ENCODE data around the gene TRIM22. TPM values are rescaled to one million over a fixed set of nuclear protein-coding genes. Genes with fewer than 3 reads are reported as not detected.
"Not testable (repeated sequence)": the region's sequence is repeated elsewhere in the genome, so short reads cannot be mapped to it uniquely, and the experiment has no call there.

TRIM22 gene
- polyA plus RNA-seq, 3 donors = 7.0 to 9.9 (median 7.3) TPM

- no peak for DNase-seq (ENCODE audit: low read depth in 3 of 3, low spot score in 2 of 3)
These were observed 1.1 kb downstream of the TRIM22 start for GRCh38 chr11:5690736-5691135.

GRCh38 chr11:5691238-5691963, 1.8 kb downstream of the TRIM22 start:
- not testable (repeated sequence) for DNase-seq (ENCODE audit: low read depth in 3 of 3, low spot score in 2 of 3)

DNA sequence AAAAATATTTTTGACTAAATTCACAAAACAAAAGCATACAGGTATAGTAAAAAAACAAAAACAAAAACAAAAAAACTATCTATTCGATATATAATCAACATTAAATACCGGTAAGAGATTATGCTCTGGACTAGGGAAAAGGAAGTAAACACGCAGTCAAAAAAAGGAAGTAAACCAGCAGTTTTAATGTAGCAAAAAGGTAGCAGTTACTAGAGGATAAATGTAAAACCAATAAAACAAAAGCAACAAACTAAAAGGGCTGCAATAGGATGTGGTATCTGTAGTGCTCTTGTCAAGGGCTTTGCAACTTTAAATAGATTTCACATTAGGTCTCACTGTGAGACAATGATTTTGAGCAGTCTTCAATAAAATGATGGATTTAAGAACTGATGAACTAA, 2.4 kb downstream of the TRIM22 start:
- DNase-seq (ENCODE audit: low read depth in 3 of 3, low spot score in 2 of 3) = no peak

DNA sequence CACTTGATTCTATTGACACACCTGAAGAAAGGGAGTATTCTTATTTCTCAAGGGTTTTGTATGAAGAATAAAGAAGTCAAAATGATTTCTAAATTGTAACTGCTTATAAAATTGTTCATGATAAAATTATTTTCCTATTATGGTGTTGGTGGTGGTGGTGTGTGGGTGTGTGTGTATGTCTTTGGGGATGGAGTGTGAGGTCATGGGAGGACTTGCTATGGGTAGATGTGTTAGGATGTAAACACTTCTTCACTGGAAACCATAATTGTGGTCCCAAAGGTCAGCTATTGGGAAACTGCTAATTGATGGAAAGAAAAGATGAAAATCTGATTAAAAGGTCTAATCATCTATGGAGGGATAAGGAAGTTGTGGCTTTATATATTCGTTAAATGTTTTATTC, 5.1 kb downstream of the TRIM22 start:
- no peak for DNase-seq (ENCODE audit: low read depth in 3 of 3, low spot score in 2 of 3)

GRCh38 chr11:5695580-5695979, 6.0 kb downstream of the TRIM22 start:
- no peak for DNase-seq (ENCODE audit: low read depth in 3 of 3, low spot score in 2 of 3)

GRCh38 chr11:5696210-5696609, 6.6 kb downstream of the TRIM22 start:
- DNase-seq (ENCODE audit: low read depth in 3 of 3, low spot score in 2 of 3) = no peak

DNA sequence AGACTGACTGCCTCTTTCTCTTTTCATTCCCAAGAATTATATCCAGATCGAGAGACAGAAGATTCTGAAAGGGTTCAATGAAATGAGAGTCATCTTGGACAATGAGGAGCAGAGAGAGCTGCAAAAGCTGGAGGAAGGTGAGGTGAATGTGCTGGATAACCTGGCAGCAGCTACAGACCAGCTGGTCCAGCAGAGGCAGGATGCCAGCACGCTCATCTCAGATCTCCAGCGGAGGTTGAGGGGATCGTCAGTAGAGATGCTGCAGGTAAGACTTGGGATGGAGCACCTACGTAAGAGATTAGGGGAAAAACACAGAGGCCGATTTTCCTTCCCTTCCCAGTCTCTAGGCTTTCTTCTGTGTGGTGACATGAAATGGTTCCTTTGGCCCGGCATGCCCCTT, 8.7 kb downstream of the TRIM22 start:
- no peak for DNase-seq (ENCODE audit: low read depth in 3 of 3, low spot score in 2 of 3)

DNA sequence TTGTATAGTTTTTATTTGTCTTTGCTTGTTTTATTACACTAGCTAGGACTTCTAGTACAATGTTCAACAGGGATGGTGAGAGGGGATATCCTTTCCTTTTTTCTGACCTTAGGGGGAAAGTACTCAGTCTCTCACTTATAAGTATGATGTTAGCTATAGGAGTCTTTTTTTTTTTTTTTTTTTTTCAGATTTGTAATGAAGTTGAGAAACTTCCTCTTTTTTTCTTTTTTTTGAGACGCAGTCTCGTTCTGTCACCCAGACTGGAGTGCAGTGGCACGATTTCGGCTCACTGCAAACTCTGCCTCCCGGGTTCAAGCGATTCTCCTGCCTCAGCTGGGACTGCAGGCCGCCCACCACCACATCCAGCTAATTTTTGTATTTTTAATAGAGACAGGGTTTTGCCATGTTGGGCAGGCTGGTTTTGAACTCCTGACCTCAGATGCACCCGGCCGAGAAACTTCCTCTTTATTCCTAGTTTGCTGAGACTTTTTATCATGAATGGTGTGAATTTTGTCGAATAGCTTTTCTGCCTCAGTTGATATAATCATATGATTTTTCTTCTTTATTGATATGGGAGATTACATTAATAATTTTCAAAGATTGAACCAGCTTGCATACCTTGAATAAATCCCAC, 10.9 kb downstream of the TRIM22 start:
- no peak for DNase-seq (ENCODE audit: low read depth in 3 of 3, low spot score in 2 of 3)

DNA sequence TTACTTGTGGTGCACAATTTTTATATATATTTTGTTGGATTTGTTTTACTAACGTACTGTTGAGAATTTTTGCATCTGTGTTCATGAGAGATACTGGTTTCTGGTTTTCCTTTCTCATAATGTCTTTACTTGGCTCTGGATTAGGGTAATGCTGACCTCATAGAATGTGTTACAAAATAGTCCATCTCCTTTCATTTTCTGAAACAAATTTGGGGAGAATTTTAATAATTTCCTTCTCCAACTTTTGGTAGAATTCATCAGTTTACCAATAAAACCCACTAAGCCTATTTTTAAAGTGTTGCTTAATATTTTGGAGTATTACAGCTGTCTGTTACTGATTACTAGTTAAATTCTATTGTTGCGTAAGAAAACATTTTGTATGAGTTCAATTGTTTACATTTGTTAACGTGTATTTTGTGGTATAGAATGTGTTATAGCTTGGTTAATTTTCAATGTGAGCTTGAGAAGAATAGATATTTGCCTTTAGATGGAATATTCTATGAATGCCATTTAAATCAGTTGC, 11.5 kb downstream of the TRIM22 start:
- no peak for DNase-seq (ENCODE audit: low read depth in 3 of 3, low spot score in 2 of 3)

- no peak for DNase-seq (ENCODE audit: low read depth in 3 of 3, low spot score in 2 of 3)
These were observed 14.3 kb downstream of the TRIM22 start for GRCh38 chr11:5703741-5704536.

- DNase-seq (ENCODE audit: low read depth in 3 of 3, low spot score in 2 of 3) = no peak
These were observed 16.1 kb downstream of the TRIM22 start for GRCh38 chr11:5705688-5706087.

DNA sequence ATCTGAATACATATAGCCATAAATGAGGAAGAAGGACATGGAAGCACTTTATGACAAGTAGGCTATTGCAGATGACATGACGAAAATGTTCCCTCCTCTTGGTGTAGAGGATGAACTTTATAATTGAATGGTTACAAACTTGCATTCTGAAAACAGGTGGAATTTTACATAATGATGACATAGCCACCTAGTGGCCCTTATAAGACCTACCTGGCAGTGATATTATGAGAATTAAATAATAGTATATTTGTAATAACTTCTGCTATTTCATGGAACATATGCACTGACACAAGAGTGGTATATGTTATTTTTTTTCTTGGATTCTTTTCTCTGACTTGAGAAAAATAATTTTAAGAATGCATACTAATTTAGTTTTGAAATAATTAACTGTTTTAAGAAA, 22.9 kb downstream of the TRIM22 start:
- DNase-seq (ENCODE audit: low read depth in 3 of 3, low spot score in 2 of 3) = no peak

GRCh38 chr11:5713695-5714094, 24.1 kb downstream of the TRIM22 start:
- no peak for DNase-seq (ENCODE audit: low read depth in 3 of 3, low spot score in 2 of 3)

- DNase-seq (ENCODE audit: low read depth in 3 of 3, low spot score in 2 of 3) = not testable (repeated sequence)
These were observed 26.9 kb downstream of the TRIM22 start for GRCh38 chr11:5716518-5716917.

- DNase-seq (ENCODE audit: low read depth in 3 of 3, low spot score in 2 of 3) = no peak
These were observed 30.3 kb downstream of the TRIM22 start for GRCh38 chr11:5719703-5720495.

DNA sequence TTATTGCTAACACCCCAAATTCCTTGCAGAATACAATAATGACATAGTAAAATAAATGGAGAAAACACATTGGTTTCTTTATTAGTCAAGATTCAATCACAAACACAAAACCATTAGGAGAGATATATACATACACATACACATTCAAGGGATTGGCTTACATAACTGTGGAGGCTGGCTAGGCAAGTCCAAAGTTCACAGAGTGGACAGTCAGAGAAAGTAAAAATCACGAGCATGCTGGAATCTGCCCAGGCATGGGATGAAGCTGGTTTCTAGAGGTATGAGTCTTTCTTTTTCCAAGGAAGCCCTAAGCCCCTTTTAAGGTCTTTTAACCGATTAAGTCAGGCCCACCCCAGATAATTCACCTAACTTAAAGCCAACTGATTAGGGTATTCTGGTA, 33.0 kb downstream of the TRIM22 start:
- no peak for DNase-seq (ENCODE audit: low read depth in 3 of 3, low spot score in 2 of 3)

DNA sequence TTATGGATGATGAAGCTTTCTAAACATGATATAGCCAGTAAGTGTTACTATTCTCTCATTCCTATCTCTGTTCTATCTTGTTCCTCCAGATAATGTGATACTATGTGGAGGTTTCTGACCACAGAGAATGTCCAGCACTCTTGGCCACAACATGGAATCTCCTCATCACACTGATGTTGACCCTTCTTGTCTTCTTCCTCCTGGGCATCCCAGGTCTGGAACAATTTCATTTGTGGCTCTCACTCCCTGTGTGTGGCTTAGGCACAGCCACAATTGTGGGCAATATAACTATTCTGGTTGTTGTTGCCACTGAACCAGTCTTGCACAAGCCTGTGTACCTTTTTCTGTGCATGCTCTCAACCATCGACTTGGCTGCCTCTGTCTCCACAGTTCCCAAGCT, 36.8 kb downstream of the TRIM22 start:
- DNase-seq (ENCODE audit: low read depth in 3 of 3, low spot score in 2 of 3) = no peak

GRCh38 chr11:5727691-5728090, 38.1 kb downstream of the TRIM22 start:
- DNase-seq (ENCODE audit: low read depth in 3 of 3, low spot score in 2 of 3) = no peak

DNA sequence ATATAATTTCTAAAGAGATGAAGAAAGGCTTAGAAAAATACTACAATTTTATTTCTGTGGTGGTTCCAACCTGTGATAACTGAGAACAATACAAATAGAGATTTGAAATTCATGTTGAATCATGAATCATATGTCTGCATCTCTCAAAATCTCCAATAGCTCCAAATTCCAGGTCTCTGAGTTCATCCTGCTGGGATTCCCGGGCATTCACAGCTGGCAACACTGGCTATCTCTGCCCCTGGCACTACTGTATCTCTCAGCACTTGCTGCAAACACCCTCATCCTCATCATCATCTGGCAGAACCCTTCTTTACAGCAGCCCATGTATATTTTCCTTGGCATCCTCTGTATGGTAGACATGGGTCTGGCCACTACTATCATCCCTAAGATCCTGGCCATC, 46.8 kb downstream of the TRIM22 start, which contains the start of gene OR56B1:
TSS of gene OR56B1 (plus strand) at position 53 of the 400 bp plus-strand sequence. CDS start at position 122, 69 bp downstream.
- DNase-seq (ENCODE audit: low read depth in 3 of 3, low spot score in 2 of 3) = no peak

DNA sequence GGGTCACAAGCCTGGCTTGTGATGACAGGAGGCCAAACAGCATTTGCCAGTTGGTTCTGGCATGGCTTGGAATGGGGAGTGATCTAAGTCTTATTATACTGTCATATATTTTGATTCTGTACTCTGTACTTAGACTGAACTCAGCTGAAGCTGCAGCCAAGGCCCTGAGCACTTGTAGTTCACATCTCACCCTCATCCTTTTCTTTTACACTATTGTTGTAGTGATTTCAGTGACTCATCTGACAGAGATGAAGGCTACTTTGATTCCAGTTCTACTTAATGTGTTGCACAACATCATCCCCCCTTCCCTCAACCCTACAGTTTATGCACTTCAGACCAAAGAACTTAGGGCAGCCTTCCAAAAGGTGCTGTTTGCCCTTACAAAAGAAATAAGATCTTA, 47.5 kb downstream of the TRIM22 start:
- no peak for DNase-seq (ENCODE audit: low read depth in 3 of 3, low spot score in 2 of 3)
